Sigmoid colon (tissue), 3 donors: ENCODE data around the gene PGP.

Experiments used
- POLR2A ChIP-seq, 2 donors: fragments of 450-650 bp; IDR thresholded peaks; one replicate each; pipeline ENCODE4 v1.6.1; 2016; ENCODE audit warnings: antibody characterized with exemption in 2 of 2, mild to moderate bottlenecking in 2 of 2, moderate library complexity in 2 of 2
- TF ChIP-seq, protein P1 (sequence below), 4 experiments: fragments of 450-650 bp in 3 of 4; fragments of 200-600 bp in 1 of 4; IDR thresholded peaks; one replicate each; pipeline ENCODE4 v1.5.1; 2016 to 2019; ENCODE audit warnings: antibody characterized with exemption in 4 of 4, mild to moderate bottlenecking in 3 of 4, moderate library complexity in 2 of 4

DNA sequence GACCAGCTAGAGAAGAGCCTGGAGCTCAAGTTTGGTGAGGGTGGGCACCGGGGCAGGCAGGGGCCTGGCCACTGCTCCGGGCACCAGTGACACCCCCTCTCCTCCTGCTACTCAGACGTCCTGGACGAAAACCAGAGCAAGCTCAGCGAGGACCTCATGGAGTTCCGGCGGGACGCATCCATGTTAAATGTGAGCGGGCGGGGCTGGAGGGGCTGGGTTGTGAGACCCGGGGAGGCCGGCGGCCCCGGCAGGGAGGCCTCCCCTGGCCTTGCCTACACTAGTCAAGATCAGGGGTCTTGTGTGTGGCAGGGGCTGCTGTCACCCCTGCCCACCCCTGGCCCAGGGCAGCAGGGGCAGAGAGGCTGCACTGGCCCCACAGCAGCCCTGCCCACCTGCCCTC lies 41.3 kb downstream of the PGP start:
- TF ChIP-seq, protein P1, sequence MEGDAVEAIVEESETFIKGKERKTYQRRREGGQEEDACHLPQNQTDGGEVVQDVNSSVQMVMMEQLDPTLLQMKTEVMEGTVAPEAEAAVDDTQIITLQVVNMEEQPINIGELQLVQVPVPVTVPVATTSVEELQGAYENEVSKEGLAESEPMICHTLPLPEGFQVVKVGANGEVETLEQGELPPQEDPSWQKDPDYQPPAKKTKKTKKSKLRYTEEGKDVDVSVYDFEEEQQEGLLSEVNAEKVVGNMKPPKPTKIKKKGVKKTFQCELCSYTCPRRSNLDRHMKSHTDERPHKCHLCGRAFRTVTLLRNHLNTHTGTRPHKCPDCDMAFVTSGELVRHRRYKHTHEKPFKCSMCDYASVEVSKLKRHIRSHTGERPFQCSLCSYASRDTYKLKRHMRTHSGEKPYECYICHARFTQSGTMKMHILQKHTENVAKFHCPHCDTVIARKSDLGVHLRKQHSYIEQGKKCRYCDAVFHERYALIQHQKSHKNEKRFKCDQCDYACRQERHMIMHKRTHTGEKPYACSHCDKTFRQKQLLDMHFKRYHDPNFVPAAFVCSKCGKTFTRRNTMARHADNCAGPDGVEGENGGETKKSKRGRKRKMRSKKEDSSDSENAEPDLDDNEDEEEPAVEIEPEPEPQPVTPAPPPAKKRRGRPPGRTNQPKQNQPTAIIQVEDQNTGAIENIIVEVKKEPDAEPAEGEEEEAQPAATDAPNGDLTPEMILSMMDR (IDR thresholded peaks at IDR 0.05), result no peak
- TF ChIP-seq POLR2A (IDR thresholded peaks at IDR 0.05), result no peak
